Upper lobe of left lung (tissue), 6 donors: ENCODE measurements around the gene TOMM22. TPM values are rescaled to one million over a fixed set of nuclear protein-coding genes. Genes with fewer than 3 reads are reported as not detected.
A peak's percentile ranks its signal among the peaks of the same experiment; 100 is the strongest.

Experiments used
- ATAC-seq, 2 donors: fragments of 200-7000 bp; cut with Tn5 transposase; one replicate each; pipeline ENCODE4 v1.9.1; 2022; ENCODE audit warnings: mild to moderate bottlenecking in 2 of 2, moderate library complexity in 2 of 2; ENCODE audit not compliant: low FRiP score in 2 of 2
- DNase-seq, 2 donors: peaks; one replicate each; pipeline ENCODE4 v3.0.0-alpha.2; 2019 to 2020
- H3K27ac ChIP-seq, 4 donors: fragments of 200-600 bp; sonication (generic); one replicate each; pipeline ENCODE4 v1.5.1; 2016 to 2019
- H3K27me3 ChIP-seq, 4 donors: fragments of 200-600 bp; sonication (generic); one replicate each; pipeline ENCODE4 v1.5.1; 2017 to 2019
- H3K36me3 ChIP-seq, 4 donors: fragments of 200-600 bp; sonication (generic); one replicate each; pipeline ENCODE4 v1.5.1; 2016 to 2019
- H3K4me1 ChIP-seq, 4 donors: fragments of 200-600 bp; sonication (generic); one replicate each; pipeline ENCODE4 v1.5.1; 2018 to 2019
- H3K4me3 ChIP-seq, 4 donors: fragments of 200-600 bp; sonication (generic); one replicate each; pipeline ENCODE4 v1.5.1; 2017 to 2019; ENCODE audit warnings: mild to moderate bottlenecking in 2 of 4, moderate library complexity in 1 of 4
- H3K9me3 ChIP-seq, 4 donors: fragments of 200-600 bp; sonication (generic); one replicate each; pipeline ENCODE4 v1.5.1; 2018 to 2019
- CTCF ChIP-seq, 6 experiments: fragments of 450-650 bp in 4 of 6; fragments of 200-600 bp in 2 of 6; sonication (generic) in 2 of 6; IDR thresholded peaks; one replicate each; pipeline ENCODE4 v1.5.1; 2016 to 2019; ENCODE audit warnings: antibody characterized with exemption in 6 of 6
- EP300 ChIP-seq, 4 donors: sonication (generic); formaldehyde crosslinking; IDR thresholded peaks; one replicate each; pipeline ENCODE4 v1.5.1; 2017; ENCODE audit warnings: antibody characterized with exemption in 4 of 4, control low read depth in 2 of 4
- POLR2A ChIP-seq, 4 donors: fragments of 450-650 bp; IDR thresholded peaks; one replicate each; pipeline ENCODE4 v1.5.1; 2016 to 2017; ENCODE audit warnings: antibody characterized with exemption in 4 of 4, mild to moderate bottlenecking in 2 of 4
- POLR2AphosphoS5 ChIP-seq, 2 donors: sonication (generic); formaldehyde crosslinking; IDR thresholded peaks; one replicate each; pipeline ENCODE4 v1.5.1; 2017; ENCODE audit warnings: antibody characterized with exemption in 2 of 2
- WGBS, 2 donors: methylation state at CpG; one replicate each; pipeline ENCODE4 v1.1.5; 2017 to 2018; 5-methylcytosine and 5-hydroxymethylcytosine counted together
- total RNA-seq, 6 donors: library from RNA; depleted of rRNA in 4 of 6; stranded (reverse); fragments of >200 nt in 4 of 6; gene quantifications; one replicate each; pipeline versions ENCODE4 v1.1.0 to v1.2.1, GENCODE V29; 2016 to 2021
- donor health status: DM: no; HTN: no; CAD: no; lungs with moderate emphysema.
- donor health status: DM: no; HTN: yes; CAD: no; lungs with severe emphysema.

TOMM22 gene
- total RNA-seq, 6 donors from 2014 or later, result 9.4 to 60.3 (median 24.1) TPM

- Histone ChIP-seq H3K4me1 (peaks cover 35 to 51% (median 41%) of the 10 kb centered on the region in 4 donors), H3K27ac (peak overlapping the region in 2 of 4 donors; percentile 97 to 98), H3K9me3 (no peaks in the 10 kb centered on the region), H3K4me3 (no peak overlapping the region), H3K27me3 (no peaks in the 10 kb centered on the region), H3K36me3 (peaks cover 0 to 16% (median 6%) of the 10 kb centered on the region in 4 donors)
- 86 to 88% methylated on average over 3 of the region's 3 CpGs for WGBS, 2 donors
- no peak for DNase-seq
- no peak for ATAC-seq
- no peak for TF ChIP-seq CTCF (IDR thresholded peaks at IDR 0.05)
- no peak for TF ChIP-seq POLR2A (IDR thresholded peaks at IDR 0.05)
- no peak for TF ChIP-seq EP300 (IDR thresholded peaks at IDR 0.05)
- no peak for TF ChIP-seq POLR2AphosphoS5 (IDR thresholded peaks at IDR 0.05)
Observed at GRCh38 chr22:38707984-38708383, 26.2 kb downstream of the TOMM22 start.

- no peak for DNase-seq
- H3K27me3 ChIP-seq, result no peaks in the 10 kb centered on the region
- H3K4me1 ChIP-seq, result peaks cover 49 to 64% (median 52%) of the 10 kb centered on the region in 4 donors
- H3K27ac ChIP-seq, result no peak overlapping the region
- no peak for ATAC-seq
- TF ChIP-seq EP300 (IDR thresholded peaks at IDR 0.05) (no peak), POLR2AphosphoS5 (IDR thresholded peaks at IDR 0.05) (no peak), CTCF (IDR thresholded peaks at IDR 0.05) (no peak), POLR2A (IDR thresholded peaks at IDR 0.05) (no peak)
- peaks cover 0 to 16% (median 6%) of the 10 kb centered on the region in 4 donors for H3K36me3 ChIP-seq
- H3K9me3 ChIP-seq, result no peaks in the 10 kb centered on the region
- no peak overlapping the region for H3K4me3 ChIP-seq
- WGBS, 2 donors, result 81 to 93% methylated on average over 3 of the region's 3 CpGs
Observed at GRCh38 chr22:38709306-38709705, 27.5 kb downstream of the TOMM22 start.

GRCh38 chr22:38710351-38710750 lies 28.6 kb downstream of the TOMM22 start:
- 90 to 93% methylated on average over 3 of the region's 3 CpGs for WGBS, 2 donors
- TF ChIP-seq POLR2A (IDR thresholded peaks at IDR 0.05) (no peak), POLR2AphosphoS5 (IDR thresholded peaks at IDR 0.05) (no peak), EP300 (IDR thresholded peaks at IDR 0.05) (no peak), CTCF (IDR thresholded peaks at IDR 0.05) (no peak)
- Histone ChIP-seq H3K27ac (no peak overlapping the region), H3K9me3 (no peaks in the 10 kb centered on the region), H3K4me1 (peaks cover 52 to 68% (median 56%) of the 10 kb centered on the region in 4 donors), H3K4me3 (no peak overlapping the region), H3K36me3 (peaks cover 0 to 19% (median 6%) of the 10 kb centered on the region in 4 donors), H3K27me3 (no peaks in the 10 kb centered on the region)
- no peak for DNase-seq
- ATAC-seq, result no peak

DNA sequence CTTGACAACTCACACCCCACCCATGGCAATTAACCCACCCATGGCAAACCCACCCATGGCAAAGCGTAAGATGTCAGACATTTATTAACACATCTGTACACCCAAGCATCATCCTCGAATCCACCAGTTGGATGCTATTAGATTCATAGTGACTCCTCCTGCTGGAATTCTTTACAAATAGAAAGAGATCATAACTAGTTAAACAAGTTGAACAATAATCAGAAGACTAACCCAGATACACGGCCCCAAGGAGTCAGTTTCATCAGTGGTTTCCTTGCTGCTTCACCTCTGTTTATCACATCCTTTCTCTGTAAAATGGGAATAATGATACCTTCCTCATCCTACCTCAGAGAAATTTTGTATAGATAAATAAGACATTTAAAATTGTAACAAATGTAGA lies 29.1 kb downstream of the TOMM22 start:
- Histone ChIP-seq H3K36me3 (peaks cover 0 to 24% (median 10%) of the 10 kb centered on the region in 4 donors), H3K27me3 (no peaks in the 10 kb centered on the region), H3K27ac (no peak overlapping the region), H3K4me1 (peaks cover 54 to 73% (median 57%) of the 10 kb centered on the region in 4 donors), H3K4me3 (no peak overlapping the region), H3K9me3 (no peaks in the 10 kb centered on the region)
- 73 to 83% methylated on average over 3 of the region's 3 CpGs for WGBS, 2 donors
- ATAC-seq (no peak), DNase-seq (no peak)
- TF ChIP-seq POLR2A (IDR thresholded peaks at IDR 0.05) (no peak), POLR2AphosphoS5 (IDR thresholded peaks at IDR 0.05) (no peak), EP300 (IDR thresholded peaks at IDR 0.05) (no peak), CTCF (IDR thresholded peaks at IDR 0.05) (no peak)
